Effector CD8-positive, alpha-beta T cell (primary cell): ENCODE measurements around the gene FOXRED1.
A peak's percentile ranks its signal among the peaks of the same experiment; 100 is the strongest.
"Not testable (repeated sequence)": the region's sequence is repeated elsewhere in the genome, so short reads cannot be mapped to it uniquely, and the experiment has no call there.

ENCODE experiments used
- DNase-seq: peaks from one replicate; lab custom pipeline; 2025; lab: John Stamatoyannopoulos, UW
- total RNA-seq, 4 experiments: gene quantifications; one replicate each; lab custom pipeline; 2026; lab: John Stamatoyannopoulos, UW

Gene FOXRED1
- total RNA-seq: 17.3 to 29.3 (median 21.9) reads per million in 4 experiments

DNA sequence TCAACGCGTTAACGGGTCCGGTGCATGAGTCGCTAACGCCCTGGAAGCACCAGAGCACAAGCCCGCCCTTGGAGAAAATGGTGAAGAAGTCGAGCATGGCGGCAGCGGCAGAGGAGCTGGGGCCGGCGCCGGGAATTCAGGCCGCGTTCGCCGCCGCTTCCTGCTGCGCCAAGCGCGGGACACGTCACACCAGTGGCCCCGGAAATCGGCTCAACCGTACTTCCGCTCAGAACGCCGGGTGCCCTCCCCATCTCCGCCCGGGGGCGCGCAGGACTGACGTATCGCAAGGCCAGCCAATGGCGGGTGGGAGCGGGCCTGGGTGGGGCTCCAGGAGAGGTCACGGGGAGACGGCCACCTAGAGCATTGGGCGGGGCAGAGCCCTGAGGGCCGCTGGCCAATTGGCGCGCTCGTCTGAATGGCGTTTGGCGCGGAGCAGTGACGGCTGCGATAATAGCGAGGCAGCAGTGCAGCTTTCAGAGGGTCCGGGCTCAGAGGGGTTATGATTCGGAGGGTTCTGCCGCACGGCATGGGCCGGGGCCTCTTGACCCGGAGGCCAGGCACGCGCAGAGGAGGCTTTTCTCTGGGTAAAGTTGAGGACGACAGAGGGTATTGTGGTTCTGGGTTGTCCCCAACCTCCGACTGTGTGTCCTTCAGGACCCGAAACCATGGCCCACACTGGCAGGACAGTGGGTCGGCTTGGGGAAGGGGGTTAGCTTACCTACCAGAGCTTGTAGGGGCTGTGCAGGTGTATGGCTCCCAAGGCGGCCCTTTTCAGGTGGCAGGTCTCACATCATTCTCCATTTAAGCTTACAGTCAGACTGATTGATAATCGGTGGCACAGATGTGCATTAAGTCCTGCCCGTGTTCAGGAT is at the start of gene FOXRED1, which contains the start of gene SRPRA:
Gene FOXRED1, plus strand, starts transcription at position 447 of the 872 bp plus-strand sequence. Its CDS starts 53 bp downstream, at position 500.
Gene SRPRA, minus strand, starts transcription at position 188 of the 872 bp plus-strand sequence. Its CDS starts 91 bp downstream, at position 97.
- DNase-seq: peak; percentile 99

GRCh38 chr11:126219547-126219946 is 49.4 kb upstream of the FOXRED1 start:
- no peak for DNase-seq

DNA sequence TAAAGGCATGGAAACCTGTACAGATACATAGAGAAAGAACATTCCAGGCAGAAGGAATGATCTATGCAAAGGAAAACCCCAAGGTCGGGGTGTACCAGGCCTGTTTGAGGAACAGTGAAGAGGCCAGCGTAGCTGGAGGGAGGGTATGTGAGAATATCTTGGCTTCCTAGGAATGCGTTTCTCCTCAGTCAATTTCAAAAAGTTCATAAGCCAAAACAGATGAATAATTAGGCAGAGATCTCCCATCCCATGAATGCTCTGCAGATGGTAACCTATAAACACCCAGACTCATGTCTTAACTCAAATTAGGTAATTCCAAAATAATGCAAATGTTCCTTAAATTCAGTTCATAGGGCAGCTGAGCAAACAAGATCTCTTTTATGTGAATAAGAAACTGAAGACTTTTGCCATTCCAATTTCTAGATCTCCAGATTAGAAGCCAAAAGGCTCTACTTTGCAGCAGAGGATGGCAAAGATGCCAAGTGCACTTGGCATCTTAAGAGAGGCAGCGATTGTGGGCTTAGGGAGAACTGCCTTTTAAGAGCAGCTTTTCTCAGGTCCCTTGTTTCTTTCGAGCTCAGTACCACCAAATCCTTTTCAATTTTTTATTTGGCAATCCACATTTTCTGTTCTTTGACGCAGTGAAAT is 44.2 kb upstream of the FOXRED1 start:
- no peak for DNase-seq

GRCh38 chr11:126225295-126225665 is 43.7 kb upstream of the FOXRED1 start:
- no peak for DNase-seq

- no peak for DNase-seq
Observed at GRCh38 chr11:126226334-126227084, 42.4 kb upstream of the FOXRED1 start.

DNA sequence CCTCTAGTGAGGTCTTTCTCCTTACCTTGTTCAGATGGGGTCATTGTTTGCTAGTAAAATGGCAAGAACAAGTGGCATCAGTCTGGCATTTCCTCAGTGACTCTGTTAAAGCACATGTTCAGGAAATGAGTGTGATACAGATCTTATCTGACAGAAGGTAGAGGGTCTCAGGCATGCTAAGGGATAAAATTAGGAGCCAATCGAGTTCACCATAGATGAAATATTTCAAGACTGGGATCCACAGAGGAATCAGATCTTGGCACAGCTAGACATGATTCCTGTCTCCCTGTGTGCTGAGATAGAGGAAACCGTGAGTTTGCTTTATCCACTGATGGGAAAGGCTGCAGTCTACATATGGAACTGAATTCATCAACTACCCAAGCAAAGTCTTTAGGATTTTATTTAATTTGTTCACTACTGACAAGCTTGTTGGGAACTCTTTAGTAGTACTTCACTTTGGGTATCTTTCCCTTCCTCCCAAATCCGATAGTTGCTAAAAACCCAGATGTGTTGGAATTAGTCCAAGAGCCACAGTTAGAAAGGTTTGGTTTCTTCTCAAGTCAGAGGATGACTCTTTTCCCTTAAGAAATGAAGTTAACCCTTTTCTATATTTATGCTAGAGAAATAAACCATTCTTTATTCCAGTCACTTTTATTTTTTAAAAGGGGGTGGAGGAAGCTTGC is 39.0 kb upstream of the FOXRED1 start:
- no peak for DNase-seq

DNA sequence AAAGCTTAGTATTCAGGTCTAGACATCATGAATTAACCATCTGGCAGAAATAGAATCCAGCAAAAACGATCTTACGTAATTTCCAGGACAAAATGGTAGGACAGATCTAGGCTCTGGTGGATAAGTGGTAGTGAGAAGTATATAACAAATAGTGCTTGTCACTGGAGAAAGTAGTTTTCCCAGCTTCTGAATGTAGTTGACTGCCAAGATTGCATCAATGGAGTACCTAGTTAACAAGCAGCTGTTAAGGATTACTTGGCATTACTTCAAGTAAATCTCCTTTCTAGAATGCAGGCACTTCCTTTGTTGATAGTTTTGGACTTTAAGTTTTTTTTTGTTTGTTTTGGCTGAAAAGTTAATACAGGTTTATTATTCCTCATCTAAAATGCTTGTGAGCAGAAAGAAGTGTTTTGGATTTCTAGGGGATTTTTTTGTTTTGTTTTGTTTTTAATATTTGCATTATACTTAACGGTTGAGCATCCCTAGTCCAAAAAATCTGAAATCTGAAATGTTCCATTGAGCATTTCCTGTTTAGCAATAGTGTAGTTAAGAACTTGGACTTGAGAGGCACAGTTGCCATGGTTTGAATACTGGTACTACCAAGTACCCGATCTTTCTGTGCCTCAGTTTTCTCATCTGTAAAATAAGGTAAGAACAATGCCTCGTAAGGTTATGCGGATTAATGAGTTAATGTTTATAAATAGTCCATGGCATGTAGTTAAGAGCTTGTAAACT is 37.1 kb upstream of the FOXRED1 start:
- DNase-seq: no peak

GRCh38 chr11:126232683-126233082 is 36.3 kb upstream of the FOXRED1 start:
- DNase-seq: no peak

DNA sequence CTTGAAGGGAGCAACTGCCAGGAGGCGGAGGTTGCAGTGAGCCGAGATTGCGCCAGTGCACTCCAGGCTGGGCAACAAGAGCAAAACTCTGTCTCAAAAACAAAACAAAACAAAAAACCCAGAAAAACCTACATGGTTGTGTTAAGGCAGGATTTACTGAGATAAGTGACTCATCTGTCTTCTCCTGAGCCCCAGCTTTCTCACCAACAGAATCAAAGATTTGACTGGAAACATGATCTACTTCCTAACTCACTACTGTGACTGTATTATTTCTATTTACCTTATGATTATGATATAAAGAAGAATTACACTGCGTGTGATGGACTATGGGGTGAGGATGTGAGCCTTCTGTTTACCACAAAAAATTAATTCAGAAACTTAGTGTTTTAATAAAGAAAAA is 35.6 kb upstream of the FOXRED1 start:
- no peak for DNase-seq

GRCh38 chr11:126246636-126247035 is 22.3 kb upstream of the FOXRED1 start:
- no peak for DNase-seq

DNA sequence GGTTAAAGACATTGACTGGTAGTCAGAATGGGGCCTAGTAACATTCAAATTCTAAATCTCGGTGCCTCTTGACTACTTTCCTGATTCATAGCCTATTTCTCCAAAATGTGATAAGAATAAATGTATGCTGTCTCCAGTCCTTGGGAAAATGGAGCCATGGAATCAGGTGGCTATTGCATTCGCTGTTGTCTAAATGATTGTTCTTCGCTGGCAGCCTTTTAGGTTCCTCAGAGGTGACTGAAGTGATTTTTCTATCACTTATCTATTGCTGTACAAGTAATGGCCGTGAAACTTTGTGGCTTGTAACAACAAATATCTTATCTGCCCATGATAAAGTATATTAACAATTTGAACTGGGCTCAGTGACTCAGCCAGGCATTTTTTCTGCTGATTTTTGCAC is 15.7 kb upstream of the FOXRED1 start:
- DNase-seq: no peak

DNA sequence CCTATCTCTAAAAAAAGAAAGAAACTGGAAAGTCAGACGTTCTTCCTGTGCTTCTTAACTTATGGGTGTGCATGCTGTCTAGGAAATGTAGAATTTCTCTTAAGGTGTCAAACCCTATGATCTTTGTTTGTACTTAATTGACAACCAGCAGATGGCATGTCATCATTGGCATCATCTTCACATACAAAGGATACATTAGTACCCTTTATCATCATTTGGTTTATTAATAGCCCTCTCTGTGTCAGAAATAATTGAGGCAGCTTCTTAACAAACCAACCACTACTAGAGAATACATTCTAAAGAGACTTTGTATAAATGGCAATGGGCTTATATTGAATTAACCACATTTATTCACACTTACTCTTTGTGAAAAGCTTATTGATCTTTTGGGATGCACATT is 14.1 kb upstream of the FOXRED1 start:
- DNase-seq: no peak

DNA sequence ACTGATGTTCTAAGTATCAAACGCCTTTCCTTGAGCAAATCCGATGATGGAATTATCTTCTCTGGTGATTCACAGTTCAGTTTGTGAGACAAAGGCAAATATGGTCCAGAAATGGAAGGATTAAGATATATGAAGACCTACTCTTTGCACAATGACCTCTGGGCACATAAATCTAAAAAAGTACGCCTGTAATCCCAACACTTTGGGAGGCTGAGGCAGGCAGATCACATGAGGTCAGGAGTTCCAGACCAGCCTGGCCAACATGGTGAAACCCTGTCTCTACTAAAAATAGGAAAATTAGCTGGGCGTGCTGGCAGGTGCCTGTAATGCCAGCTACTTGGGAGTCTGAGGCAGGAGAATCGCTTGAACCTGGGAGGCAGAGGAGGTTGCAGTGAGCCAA is 13.4 kb upstream of the FOXRED1 start:
- DNase-seq: not testable (repeated sequence)

- no peak for DNase-seq
Observed at GRCh38 chr11:126256216-126256615, 12.7 kb upstream of the FOXRED1 start.

- DNase-seq: no peak
Observed at GRCh38 chr11:126257144-126257543, 11.8 kb upstream of the FOXRED1 start.

- no peak for DNase-seq
Observed at GRCh38 chr11:126257764-126258163, 11.2 kb upstream of the FOXRED1 start.

- DNase-seq: no peak
Observed at GRCh38 chr11:126262216-126262615, 6.7 kb upstream of the FOXRED1 start.

DNA sequence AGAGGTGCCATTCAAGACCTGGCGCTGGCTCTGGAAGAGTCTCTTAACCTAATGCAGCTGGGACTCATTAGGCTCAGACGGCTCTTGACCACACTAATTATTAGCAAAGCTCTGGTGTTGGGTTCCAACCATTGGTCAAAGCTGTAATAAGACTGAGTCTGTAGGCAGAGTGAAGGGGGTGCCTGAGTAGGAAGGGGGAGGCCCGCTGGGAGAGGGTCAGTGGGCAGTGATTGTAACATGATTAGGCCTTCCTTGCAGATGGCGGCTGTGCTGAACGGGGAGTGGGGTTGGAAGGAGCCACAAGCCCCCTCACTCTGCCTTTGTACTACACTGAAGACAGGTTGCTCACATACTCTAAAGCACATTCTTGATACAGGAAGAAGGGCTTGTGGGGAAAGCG is 5.5 kb upstream of the FOXRED1 start:
- DNase-seq: no peak

DNA sequence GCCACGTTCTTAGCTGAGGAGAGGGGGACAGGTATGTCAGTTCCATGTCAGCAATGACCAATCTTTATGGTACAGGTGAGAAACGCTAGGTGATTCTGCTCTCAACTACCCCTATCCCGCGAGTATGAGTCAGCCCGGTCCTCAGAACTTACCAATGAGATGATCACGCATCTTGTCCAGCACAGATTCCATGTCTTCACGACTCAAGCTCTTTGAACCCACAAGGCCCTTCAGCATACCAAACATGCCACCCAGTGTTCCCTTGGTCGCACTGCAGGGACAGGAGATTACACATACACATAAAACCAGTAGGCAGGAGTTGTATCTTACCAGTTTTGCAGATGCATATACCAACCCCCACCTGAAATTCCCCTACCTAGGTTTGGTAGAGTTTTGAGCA is 3.1 kb upstream of the FOXRED1 start:
- no peak for DNase-seq

DNA sequence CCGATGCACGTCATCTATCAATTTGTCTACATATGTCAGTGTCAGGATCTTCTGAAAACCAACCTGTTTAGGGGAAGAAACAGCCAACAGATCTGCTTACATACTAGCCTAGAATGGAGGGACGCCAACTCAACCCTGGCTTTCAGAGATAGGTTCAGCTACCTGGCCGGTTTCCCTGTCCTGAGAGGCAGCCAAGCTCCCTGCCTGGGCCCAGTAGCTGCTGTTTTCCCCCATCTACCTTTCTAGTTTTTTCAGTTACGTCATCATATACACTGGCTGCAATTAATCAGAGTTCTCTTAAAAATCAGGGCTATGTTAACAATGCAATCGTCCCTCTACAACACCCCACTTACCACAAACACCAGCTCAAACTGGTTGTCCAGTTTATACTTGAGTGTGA is 1.3 kb upstream of the FOXRED1 start:
- DNase-seq: no peak

- DNase-seq: no peak
Observed at GRCh38 chr11:126268361-126268707, 620 bp upstream of the FOXRED1 start.
